HG02642 (cell line): ENCODE measurements around the gene EXOC8.

ENCODE experiments used
- ATAC-seq: cut with Tn5 transposase; IDR thresholded peaks from one replicate; pipeline ENCODE4 v1.9.1; 2021; ENCODE audit warnings: mild to moderate bottlenecking; ENCODE audit not compliant: unreplicated experiment, poor library complexity

Gene EXOC8, protein sequence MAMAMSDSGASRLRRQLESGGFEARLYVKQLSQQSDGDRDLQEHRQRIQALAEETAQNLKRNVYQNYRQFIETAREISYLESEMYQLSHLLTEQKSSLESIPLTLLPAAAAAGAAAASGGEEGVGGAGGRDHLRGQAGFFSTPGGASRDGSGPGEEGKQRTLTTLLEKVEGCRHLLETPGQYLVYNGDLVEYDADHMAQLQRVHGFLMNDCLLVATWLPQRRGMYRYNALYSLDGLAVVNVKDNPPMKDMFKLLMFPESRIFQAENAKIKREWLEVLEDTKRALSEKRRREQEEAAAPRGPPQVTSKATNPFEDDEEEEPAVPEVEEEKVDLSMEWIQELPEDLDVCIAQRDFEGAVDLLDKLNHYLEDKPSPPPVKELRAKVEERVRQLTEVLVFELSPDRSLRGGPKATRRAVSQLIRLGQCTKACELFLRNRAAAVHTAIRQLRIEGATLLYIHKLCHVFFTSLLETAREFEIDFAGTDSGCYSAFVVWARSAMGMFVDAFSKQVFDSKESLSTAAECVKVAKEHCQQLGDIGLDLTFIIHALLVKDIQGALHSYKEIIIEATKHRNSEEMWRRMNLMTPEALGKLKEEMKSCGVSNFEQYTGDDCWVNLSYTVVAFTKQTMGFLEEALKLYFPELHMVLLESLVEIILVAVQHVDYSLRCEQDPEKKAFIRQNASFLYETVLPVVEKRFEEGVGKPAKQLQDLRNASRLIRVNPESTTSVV

DNA sequence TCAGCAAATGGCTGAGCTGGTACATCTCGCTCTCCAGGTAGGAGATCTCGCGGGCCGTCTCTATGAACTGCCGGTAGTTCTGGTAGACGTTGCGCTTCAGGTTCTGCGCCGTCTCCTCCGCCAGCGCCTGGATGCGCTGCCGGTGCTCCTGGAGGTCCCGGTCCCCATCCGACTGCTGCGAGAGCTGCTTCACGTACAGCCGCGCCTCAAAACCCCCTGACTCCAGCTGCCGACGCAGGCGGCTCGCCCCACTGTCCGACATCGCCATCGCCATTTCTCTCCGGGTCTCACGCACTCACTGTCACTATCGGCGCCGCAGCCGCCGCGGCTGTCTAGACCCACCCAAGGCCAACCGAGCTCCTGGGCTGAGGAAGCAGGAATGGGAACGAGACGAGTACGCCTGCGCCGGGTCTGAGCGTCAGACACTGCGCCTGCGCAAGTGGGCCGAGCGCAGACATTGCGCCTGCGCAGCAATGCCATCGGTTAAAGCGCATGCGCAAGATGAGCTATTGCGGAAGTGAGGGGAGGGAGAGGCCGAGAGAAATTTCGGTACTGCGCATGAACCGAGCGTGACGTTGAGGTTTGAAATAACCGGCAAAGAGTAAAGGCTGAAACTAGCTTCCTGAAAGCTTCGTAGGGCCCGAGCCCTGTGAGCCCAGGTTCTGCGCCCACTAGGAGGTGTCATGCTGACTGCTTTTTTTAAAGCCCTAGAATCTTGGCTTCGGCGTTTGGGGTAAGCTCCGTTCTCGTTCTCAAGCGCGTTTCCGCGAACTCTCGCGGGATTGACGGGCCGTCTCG is at the start of gene EXOC8:
Gene EXOC8, minus strand, starts transcription at position 381 of the 798 bp plus-strand sequence. Its CDS starts 107 bp downstream, at position 274.
- peak; percentile 80 for ATAC-seq

DNA sequence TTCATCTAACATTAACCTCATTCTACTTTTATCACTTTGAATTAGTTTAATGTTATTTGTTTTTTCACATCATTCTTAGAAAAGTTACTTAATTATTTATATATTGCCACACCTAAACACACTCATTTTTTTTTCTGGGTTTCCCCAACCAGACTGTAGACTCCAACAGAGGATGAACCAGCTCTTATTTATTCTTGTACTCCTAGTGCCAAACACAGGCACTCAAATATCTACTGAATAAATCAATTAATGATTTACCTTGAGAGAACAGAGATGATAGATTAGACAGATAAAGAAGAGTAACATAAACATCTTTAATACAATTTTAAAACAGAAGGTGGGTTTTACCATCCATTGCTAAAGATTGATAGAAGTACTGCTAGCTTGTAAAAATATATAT is 48.8 kb upstream of the EXOC8 start:
- ATAC-seq: no peak

DNA sequence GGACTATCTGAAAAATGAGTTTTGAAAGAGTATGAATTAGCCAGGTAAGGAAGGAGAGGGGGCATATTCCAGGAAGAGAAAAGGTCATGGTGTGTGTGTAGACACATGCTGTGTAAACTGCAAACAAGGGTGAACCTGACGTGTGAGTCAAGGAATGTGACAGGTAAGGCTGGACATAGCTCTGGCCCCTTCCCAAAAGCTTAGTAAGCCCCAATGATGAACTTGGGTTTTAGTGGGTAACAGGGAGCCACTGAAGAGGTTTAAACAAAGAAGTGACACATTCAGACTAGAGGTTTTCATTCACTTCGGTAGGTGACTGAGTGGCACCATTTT is 47.7 kb upstream of the EXOC8 start:
- no peak for ATAC-seq

DNA sequence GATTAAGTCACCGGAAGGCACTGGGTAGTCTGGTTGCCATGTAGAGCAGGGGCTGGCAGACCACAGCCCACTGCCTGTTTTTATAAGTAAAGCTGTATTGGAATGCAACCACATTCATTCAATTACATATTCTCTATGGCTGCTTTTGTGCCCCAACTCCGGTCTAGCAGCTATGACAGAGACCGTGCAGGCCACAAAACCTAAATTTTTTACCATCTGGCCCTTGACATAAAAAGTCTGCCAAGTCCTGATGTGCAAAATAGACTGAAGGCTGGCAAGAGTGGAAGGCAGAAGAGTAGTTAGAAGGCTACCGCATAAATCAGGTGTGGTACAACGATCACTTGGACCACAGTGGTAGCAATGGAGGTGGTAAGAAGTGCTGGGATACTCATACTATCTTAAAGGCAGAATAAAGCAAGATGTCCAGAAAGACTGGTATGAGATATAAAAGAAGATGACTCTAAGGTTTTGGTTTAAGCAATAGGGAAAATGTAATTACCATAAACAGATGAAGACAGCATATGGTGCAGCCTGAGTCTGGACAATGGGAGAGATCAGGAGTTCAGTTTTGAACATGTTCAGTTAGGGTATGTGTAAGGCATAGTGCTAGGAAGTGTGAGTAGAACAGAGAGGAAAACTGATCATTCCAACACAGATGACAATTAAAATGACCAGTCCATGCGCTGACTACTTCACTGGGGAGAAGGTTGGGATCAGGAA is 47.2 kb upstream of the EXOC8 start:
- ATAC-seq: no peak

DNA sequence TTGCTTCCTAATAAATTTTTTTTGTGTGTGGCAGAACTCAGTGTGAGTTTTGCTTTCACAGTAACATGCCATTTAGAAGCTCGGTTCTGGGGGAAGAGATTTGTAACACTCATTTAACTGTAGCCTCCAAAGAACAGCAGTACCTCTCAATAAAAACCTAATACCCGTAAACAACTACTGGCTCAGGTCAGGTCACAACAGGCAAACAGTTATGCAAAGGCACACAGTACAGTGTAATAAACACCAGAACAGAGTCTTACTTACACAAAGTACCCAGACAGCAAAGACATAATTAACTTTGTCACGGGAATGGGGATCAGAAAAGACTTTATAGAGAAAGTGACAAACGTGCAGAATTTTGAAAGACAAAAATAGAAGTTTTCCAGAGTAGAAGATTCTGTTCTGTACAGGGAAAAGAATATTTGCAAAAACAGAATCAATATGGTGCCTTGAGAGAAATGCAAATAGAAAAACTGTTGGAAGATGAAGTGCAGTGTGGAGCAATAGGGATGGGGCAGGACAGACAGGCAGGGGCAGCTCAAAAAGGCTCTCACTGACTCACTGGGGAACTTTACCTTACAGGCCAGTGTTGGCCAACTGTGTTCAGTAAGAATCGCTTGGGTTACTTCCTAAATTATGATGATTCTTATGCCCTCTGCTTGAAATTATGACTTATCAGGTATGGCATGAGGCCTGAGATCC is 45.7 kb upstream of the EXOC8 start:
- no peak for ATAC-seq

DNA sequence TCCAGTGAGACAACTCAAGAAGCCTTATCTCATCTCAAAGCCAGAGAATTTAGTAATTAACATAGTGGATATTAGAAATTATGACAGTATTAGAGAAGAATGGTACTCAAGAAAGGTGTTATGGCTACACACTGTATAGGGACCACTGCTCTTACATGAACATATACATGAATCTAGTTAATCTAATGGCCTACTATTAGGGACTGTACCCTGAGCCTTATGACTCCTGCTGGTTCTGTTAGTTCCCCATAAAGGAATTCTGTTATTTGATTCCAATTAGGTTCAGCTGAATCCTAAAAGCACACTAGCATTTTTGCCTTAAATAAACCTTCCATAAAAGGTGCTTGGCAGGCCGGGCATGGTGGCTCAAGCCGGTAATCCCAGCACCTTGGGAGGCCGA is 44.8 kb upstream of the EXOC8 start:
- no peak for ATAC-seq

DNA sequence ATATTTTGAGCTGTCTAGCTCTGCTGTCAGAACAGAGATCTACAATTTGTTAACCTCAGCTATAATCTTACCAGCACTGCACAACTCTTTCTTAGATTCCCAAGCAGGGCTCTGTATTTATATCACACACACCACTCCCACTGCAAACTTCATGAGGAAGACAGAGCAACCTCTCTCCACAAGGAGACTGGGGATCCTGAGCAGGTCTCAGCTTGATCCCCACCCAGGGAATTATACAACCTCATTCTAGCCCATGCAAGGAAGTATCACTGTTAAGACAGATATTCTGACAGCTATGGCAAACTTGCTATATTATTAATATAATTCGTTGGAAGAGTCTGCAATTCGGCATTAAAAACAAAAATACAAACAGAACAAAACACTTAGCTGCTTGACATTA is 44.1 kb upstream of the EXOC8 start:
- no peak for ATAC-seq

DNA sequence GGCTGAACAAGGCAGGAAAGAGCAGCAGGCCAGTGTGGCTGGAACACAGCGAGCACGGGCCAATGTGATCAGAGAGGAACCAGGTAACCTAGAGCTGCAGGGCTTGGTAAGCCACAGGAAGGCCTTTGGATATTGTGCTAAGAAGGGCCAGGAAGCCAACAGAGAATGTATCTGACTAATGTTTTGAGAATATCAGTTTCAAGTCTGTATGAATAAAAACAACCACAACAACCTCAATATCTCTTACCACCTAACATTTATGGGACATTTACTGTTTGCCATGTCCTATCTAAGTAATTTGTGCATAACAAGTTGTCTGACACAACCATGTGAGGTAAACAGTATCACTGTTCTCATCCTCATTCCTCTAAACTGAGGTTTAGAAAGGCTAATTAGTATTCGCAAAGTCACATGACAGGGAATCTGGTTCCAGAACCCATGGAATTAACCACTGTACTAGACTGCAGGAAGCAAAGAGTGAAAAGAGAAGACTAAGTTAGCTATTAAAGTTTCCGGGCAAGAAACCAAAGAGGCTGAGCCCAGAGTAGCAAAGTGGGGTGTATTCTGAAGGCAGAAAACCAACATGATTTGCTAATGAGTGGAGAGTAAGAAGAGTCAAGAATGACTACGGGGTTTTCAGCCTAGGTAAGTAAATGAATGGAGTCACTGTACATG is 39.4 kb upstream of the EXOC8 start:
- ATAC-seq: peak; percentile 82

DNA sequence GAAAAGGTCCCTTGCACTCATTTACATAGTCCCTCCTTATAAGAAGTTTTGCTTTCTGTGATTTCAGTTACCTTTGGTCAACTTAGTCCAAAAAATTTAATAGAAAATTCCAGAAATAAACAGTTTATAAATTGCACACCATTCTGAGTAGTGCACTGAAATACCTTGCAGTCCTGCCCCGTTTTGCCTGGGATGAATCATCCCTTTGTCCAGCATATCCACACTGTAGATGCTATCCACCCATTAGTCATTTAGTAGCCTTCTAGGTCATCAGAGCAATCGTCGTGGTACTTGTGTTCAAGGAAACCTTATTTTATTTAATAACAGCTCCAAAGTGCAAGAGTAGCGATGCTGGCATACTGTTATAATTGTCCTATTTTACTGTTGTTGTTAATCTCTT is 38.4 kb upstream of the EXOC8 start:
- ATAC-seq: no peak

DNA sequence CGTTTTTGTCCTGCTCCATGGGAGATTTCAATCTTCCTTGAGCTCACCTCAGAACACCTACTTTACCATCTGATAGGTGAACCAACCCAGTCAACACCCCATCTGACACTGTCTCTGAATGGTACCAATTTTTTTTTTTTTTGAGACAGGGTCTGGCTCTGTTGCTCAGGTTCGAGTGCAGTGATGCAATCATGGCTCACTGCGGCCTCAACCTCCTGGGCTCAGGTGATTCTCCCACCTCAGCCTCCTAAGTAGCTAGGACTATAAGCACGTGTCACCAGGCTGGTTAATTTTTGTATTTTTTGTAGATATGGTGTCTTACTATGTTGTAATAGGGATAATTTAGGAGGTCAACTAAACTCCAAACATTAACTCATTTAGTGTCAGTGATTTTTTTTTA is 36.7 kb upstream of the EXOC8 start:
- ATAC-seq: no peak

DNA sequence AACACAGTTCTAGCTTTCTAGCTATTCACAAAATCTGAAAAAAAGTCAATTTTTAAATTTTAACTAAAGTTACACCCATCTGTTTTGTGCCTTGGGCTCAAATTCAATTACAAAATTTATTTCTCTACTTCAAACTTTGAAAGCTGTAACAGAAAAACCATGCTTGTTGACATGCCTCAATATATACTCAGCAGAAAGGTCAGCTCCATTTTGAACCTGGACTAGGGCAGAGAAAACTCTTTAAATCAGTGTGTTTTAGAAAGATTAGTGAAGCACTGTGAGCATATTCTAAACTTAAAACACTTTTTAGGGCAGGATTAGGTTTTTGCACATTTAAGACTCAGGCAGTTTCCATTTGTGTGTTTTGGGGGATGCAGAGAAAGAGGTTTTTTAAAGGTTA is 34.8 kb upstream of the EXOC8 start:
- no peak for ATAC-seq

DNA sequence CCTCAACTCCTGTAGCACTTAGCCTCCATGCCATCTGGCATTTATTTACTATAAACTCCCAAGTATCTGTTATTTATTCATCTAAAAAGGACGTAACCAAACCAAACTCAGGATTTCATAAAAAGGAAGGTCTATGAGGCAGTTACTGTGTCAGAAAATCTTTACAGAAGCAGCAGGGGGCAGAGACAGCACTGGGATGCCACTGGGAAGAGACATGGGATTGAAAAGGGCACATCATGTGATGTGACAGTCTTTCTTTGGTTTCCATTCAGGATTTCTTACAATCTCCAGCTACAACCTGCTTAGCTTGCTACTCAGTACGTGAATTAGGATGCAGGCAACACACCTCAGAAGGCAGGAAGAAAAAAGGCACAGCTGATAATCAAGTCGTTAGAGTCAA is 31.6 kb upstream of the EXOC8 start:
- no peak for ATAC-seq

DNA sequence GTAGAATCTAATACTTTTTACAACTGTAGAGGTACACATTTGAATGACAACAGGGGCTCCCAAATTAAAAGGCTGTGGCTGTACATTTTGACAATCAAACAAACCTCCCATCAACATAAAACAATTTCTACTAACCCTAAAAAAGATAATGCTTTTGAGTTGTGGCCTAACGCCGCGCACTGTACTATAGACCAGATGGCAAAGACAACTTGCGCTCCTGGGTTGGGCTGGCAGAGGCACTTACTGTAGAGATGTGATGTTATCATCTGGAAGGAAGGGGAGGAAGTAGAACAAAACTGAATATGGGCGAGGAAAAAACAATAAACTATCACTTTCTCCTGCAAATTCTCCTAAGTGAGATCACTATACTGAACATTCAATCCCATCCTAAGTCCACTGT is 26.5 kb upstream of the EXOC8 start:
- no peak for ATAC-seq

DNA sequence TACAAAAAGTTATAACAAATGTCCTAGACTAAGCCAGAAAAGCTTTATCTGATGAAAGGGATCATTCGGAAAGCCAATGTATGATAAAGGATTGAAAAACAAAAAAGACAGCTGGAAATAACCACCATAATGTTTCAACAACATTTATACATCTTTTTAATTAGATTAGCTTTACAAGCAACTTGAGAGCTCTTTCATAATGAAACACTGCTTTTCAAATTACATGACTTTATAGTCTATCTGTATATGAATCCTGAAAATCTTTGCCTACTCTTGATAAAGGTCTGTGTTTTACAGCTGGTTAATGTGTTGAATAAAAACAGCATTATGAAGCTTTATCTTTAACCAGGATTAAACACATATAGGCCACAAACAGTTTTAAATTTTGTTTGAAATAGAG is 26.0 kb upstream of the EXOC8 start:
- ATAC-seq: no peak

DNA sequence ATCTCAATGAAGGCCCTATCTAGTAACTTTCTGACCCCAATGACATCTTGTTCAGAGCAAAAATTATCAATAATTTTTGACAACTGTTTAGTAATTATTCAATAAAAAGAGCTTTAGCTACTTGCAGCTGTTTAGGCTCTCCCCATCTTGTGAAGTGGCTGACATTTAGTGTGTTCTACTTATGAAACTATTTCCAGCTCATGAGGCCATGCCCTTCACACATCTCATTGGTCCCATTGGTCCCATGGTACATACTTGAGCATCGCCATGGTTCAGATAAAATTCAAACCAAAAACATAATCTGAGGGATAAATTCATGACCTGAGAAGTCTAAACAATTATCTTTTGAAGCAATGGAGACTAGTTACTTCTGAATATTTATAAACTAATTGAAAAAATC is 24.7 kb upstream of the EXOC8 start:
- no peak for ATAC-seq

DNA sequence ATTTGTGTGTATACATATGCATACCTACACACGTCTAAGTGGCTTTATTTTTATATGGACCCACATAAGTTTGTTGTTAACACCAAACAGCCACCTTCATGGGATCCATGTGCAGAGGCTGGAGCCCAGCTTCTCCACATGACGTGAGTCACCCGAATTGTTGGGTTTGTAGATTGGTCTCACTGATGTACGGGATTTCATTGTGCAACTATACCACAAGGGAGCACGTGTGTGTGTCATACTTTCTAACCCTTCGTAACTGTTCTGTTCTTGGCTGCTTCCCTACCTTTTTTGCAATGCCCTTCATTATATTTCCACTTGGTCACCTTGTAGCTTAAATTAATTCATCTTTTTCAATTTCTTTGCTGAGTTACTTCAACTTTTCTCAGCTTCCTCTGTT is 21.5 kb upstream of the EXOC8 start:
- ATAC-seq: no peak

DNA sequence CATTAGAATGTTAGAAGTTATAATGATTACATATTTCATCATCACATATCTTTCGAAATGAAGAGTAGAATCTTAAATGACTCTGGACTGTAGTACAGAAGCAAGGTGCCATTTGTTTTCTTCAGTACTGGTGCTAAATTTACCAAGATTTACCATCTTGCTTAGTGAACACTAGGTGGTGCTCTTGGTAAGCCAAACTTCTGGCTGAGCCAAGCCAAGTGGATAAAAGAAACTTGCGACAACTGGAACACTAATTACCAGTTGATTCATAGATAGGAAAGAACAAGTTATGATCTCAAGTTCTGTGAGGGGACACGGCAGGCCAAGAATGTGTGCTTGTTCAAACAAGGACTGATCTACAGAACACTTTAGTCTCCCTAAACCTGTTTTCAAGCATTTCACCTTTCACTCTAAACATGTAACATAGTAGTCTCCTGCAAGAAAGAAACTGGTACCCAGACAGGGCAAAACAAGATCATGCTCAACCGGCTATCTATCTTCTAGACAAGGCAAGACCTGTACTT is 20.2 kb upstream of the EXOC8 start:
- ATAC-seq: peak; percentile 85

DNA sequence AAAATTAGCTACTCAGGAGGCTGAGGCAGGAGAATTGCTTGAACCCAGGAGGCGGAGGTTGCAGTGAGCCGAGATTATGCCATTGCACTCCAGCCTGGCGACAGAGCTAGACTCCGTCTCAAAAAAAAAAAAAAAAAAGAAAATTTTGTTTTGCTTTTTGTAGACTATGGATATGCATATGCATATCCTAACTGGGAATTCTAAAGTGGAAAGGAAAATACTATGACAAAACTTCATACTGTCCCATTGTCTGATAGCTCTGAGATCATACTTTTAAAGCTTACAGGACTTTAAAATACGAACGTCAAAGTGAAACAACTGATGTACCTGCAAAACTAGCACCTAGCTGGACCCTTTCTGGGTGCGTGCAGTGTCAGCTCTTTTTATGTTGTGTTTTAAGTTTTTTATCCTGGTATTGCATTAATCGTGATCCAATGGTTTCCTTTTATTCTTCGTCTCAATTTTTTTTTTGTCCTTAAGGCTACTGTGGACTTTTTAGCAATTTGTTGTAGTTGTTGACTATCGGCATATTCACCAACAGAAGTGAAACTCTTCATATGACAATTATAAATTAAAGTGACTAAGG is 19.6 kb upstream of the EXOC8 start:
- no peak for ATAC-seq

DNA sequence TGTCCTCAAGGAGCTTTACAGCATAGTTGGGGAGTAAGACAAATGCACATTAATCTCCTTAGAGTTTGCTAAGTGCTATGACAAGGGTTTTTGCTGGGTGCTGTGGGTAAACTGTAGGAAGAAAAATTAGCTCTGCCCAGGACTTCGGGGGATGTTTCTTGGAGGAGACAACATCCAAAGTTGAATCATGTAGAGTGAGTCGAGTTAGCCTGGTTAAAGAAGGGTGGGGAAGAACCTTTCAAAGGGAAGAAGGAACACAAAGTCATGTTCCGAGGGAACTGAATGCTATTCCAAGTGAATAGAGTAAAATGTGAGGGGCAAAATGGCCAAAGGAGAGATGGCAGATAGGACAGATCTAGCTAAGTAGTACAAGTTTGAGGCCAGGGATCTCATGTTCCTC is 17.5 kb upstream of the EXOC8 start:
- no peak for ATAC-seq
